ENCODE results near the gene FBRSL1. TPM values are rescaled to one million over a fixed set of nuclear protein-coding genes. Genes with fewer than 3 reads are reported as not detected.
A peak's percentile ranks its signal among the peaks of the same experiment; 100 is the strongest.

FBRSL1 gene
- total RNA-seq, 1 experiment from 2014 or later: 15.7 TPM

DNA sequence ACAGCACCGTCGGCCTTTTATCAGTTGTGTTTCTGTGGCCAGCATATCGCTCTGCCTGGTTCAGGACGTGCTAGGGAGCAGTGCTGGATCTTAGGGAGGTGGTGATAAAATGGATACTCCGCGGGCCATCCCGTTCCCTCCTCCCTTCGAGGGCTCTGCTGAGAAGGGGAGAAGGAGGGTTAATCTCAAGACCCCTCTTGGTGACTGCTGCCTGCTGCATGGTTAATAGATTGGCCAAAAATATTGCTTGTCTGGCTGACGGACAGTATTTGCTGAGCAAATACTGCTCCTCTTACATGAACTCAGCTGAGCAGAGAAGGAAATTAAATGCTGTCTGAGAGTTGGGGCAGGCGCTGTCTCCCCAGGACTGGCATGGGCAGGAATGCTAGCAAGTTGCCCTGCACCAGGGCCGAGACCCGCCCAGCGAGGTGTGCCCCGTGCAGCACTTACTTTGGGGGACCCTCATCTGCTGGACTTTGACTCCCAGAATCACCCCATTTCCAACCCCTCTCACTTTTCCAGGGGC lies 1.2 kb downstream of the FBRSL1 start:
- Histone ChIP-seq H3K36me3 (no peaks in the 10 kb centered on the region), H3K27ac (no peak overlapping the region), H3K4me3 (peak overlapping the region; percentile 71), H3K27me3 (no peaks in the 10 kb centered on the region), H3K4me1 (peaks cover 9% of the 10 kb centered on the region), H3K9me3 (replicated peaks) (no peaks in the 10 kb centered on the region)
- no peak for DNase-seq

DNA sequence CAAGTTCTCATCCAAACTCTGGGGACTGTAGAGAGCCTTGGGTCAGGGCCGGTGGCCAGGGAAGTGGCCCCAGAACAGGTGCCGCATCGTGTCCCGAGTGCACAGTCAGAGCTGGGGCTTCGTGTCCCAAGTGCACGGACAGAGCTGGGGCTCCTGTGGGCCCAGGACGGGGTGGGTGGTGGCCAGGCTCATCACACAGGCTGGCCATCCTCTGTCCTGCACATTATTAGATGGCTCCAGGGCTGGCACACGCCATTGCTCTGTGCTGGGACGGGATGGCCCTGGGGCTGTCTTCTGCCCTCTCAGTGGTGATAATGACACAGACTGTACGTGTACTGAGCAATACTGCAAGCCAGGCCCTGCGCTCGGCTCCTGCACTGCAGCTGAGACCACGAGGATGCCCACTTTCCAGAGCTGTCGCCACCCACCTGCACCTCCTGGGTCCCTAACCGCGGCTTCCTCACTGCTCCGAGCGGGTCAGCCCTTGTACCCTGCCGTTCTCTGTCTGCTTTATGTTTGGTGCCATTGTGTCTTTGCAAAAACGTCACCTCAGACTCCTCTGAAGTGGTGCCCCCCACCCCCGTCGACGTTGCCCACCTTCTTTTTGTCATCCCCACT lies 1.9 kb downstream of the FBRSL1 start:
- H3K4me3 ChIP-seq: no peak overlapping the region
- no peaks in the 10 kb centered on the region for H3K27me3 ChIP-seq
- H3K27ac ChIP-seq: no peak overlapping the region
- no peaks in the 10 kb centered on the region for H3K36me3 ChIP-seq
- no peak for DNase-seq
- no peaks in the 10 kb centered on the region for H3K9me3 ChIP-seq (replicated peaks)
- peaks cover 10% of the 10 kb centered on the region for H3K4me1 ChIP-seq

DNA sequence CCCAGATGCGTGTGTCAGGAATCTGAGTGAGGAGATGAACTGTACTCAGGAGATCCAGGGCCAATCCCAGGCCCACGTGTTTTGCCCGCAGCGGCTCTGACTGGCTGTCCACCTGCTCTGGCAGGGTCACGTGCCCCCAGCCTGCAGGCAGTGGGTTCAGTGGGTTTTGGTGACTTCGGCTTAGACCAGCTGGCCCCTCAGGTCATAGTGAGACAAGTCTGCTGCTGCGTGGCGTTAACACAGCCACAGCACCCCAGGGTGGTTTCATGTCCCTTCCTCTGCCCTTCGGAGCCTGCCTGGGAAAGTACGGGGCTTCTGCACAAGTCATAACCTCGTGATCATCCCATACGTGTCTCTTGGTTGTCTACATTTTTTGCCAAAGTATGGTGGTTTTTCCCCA lies 2.6 kb downstream of the FBRSL1 start:
- Histone ChIP-seq H3K4me3 (no peak overlapping the region), H3K4me1 (peaks cover 10% of the 10 kb centered on the region), H3K36me3 (no peaks in the 10 kb centered on the region), H3K9me3 (replicated peaks) (no peaks in the 10 kb centered on the region), H3K27me3 (no peaks in the 10 kb centered on the region), H3K27ac (no peak overlapping the region)
- DNase-seq: no peak

DNA sequence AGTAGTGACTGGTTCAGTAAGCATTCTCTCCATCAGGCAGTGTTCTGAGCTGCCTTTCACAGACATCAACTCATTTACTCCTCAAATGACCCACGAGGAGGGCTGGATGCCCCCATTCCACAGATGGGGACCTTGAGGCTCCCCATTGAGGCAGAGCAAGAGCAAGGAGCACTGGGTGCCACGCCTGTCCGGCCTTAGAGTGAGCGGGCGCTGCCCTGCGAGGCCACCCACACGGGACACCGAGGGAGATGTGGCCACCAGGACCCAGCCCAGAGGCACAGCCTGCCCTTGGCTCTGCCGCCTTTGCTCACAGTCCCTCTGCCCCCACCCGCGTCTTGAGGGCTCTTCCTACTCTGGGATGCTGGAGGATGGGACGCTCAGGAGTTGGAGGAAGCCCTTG lies 3.0 kb downstream of the FBRSL1 start:
- no peak overlapping the region for H3K4me3 ChIP-seq
- H3K27ac ChIP-seq: no peak overlapping the region
- H3K36me3 ChIP-seq: no peaks in the 10 kb centered on the region
- H3K4me1 ChIP-seq: peaks cover 10% of the 10 kb centered on the region
- H3K27me3 ChIP-seq: no peaks in the 10 kb centered on the region
- no peak for DNase-seq
- H3K9me3 ChIP-seq (replicated peaks): no peaks in the 10 kb centered on the region

DNA sequence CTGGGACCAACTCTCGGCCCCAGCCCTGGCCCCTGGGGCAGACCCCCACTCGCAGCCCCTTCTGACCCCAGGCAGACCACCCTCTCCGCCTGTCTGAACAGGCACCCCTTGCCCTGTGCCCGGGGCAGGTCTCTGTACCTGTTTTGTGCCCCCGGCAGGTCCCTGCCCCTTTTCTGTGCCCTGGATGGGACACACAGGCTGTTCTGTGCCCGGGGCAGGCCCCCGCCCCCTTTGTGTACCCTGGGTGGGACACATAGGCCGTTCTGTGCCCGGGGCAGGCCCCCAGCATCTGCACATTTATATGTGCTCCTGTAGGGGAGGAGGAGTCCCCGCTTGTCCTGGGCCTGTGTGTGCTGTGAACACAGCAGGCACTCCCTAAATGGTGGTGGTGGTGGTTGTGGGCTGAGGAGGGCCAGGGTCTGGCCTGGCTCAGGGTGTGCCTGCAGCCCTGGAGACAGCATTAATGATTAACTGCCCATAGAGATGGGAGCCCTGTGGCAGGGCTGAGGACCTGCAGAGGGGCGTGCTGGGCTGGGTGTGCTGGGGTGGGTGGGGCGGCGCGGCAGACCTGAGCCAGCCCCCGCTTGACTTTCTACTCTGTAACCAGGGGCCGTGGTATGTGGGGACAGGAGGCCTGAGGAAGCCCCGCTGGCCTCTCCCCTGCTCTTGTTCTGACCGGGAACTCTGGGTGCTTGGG lies 3.7 kb downstream of the FBRSL1 start:
- Histone ChIP-seq H3K27me3 (no peaks in the 10 kb centered on the region), H3K4me1 (peaks cover 10% of the 10 kb centered on the region), H3K36me3 (no peaks in the 10 kb centered on the region), H3K9me3 (replicated peaks) (no peaks in the 10 kb centered on the region), H3K4me3 (no peak overlapping the region), H3K27ac (no peak overlapping the region)
- no peak for DNase-seq

DNA sequence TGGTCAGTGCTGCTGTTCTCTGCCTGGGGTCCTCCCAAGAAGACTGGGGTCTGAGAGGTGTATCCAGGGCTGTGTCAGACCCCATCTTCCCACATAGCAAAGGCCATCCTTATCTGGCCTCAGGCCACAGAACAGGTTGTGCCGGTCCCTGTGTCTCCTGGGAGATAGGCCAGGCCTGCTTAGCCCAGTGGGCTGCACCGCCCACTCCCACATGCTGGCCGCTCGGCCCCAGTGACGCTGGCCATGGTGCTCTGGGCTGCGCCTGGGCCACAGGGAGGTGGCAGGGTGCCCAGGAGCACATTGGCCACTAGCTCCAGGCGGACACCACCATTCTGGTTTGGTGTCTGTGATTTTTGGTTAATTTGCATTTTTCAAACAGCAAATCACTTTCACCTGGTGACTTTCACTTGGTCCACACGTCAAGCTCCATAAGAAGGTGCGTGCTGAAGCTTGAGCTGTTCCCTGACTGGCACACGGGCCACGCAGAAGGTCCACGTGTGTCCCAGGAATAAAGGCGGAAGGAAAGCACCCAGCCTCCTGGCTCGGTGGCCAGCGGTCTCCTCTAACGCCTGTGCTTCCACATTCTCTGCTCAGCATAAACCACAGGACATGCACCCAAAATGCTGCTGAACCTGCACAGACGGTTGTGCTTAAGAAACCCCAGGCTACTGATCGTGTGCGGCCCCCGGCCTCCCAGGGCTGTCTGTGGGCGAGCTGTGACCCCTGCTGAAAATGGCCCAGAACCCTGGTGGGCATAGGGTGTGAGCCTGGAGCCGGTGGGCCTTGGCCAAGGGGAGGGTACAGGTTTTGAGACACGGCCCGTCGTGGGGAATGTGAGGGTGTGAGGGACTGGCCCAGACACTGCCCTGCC lies 4.6 kb downstream of the FBRSL1 start:
- H3K4me1 ChIP-seq: peaks cover 10% of the 10 kb centered on the region
- no peaks in the 10 kb centered on the region for H3K36me3 ChIP-seq
- no peaks in the 10 kb centered on the region for H3K27me3 ChIP-seq
- no peak for DNase-seq
- H3K9me3 ChIP-seq (replicated peaks): no peaks in the 10 kb centered on the region
- no peak overlapping the region for H3K27ac ChIP-seq
- no peak overlapping the region for H3K4me3 ChIP-seq

DNA sequence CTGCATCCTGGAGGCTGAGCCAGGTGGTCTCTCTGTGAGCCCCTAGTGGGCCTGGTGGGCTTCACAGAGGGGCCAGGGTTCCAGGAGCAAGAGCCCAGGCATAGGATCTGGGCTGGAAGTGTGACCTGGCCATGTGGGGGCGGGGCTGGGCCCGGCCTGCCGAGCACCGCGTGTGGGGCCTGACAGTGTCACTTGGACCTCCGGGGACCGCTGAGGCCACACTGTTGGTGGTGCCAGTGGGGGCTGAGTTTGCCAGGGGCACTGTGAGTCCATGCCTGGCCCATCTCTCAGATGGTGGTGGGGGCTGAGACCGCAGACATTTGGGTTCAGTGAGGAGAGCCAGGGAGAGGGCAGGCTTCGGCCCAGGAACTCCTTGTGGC lies 5.2 kb downstream of the FBRSL1 start:
- Histone ChIP-seq H3K36me3 (no peaks in the 10 kb centered on the region), H3K9me3 (replicated peaks) (no peaks in the 10 kb centered on the region), H3K27me3 (no peaks in the 10 kb centered on the region), H3K4me1 (peaks cover 10% of the 10 kb centered on the region), H3K27ac (no peak overlapping the region), H3K4me3 (no peak overlapping the region)
- no peak for DNase-seq

DNA sequence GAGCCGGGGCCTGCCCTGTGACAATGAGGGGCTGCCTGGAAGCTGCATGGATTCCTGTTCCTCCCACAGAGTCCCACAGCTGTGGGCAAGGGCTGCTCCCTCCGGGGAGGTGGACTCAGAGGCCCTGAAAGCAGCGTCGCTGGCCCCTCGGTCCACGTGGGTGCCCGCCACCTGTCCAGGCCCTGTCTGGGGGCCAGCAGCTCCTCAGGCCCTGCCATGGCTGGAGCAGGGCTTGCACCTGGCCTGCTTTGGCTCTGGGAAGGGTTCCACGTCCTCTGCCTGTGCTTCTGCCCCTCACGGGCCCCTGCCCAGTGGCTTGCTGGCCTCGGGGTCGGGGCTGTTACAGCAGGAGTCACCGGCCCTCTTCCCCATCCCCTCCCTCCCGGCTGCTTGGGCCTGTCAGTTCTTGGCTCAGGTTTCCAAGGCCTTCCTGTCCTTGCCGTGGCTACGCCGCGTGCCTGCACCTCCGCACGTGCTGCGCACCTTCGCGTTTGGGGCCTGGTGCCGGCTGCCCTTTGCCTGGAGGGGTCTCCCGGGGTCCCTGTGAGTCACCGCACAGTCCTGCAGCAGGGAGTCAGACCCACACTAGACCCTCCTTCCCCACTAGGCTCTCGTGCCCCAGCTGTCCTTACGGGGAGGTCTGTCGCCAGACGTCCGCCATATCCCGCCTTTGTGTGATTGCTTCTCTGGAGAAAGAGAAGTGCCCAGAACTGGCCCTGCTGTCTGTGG lies 5.8 kb downstream of the FBRSL1 start:
- no peaks in the 10 kb centered on the region for H3K27me3 ChIP-seq
- H3K4me1 ChIP-seq: peaks cover 10% of the 10 kb centered on the region
- H3K36me3 ChIP-seq: no peaks in the 10 kb centered on the region
- peak in 1 of 2 experiments; percentile 32 for DNase-seq
- H3K9me3 ChIP-seq (replicated peaks): no peaks in the 10 kb centered on the region
- no peak overlapping the region for H3K4me3 ChIP-seq
- H3K27ac ChIP-seq: no peak overlapping the region

DNA sequence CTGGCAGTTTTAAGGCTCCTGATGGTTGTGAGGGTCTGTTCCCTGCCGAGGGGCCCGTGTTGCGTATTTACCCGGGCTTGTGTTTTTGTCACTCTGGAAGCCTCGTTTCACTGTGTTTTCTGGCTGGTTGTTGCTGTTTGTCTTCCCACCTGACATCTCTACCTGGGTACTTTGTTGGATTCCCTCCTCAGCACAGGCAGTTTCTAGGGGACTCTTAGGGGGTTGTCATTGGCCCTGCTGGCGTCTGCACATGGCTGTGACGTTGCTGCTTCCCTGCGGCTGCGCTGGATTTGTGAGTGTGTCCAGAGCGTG lies 6.4 kb downstream of the FBRSL1 start:
- peaks cover 13% of the 10 kb centered on the region for H3K4me1 ChIP-seq
- H3K36me3 ChIP-seq: no peaks in the 10 kb centered on the region
- H3K9me3 ChIP-seq (replicated peaks): no peaks in the 10 kb centered on the region
- no peaks in the 10 kb centered on the region for H3K27me3 ChIP-seq
- no peak for DNase-seq
- H3K27ac ChIP-seq: no peak overlapping the region
- H3K4me3 ChIP-seq: no peak overlapping the region

DNA sequence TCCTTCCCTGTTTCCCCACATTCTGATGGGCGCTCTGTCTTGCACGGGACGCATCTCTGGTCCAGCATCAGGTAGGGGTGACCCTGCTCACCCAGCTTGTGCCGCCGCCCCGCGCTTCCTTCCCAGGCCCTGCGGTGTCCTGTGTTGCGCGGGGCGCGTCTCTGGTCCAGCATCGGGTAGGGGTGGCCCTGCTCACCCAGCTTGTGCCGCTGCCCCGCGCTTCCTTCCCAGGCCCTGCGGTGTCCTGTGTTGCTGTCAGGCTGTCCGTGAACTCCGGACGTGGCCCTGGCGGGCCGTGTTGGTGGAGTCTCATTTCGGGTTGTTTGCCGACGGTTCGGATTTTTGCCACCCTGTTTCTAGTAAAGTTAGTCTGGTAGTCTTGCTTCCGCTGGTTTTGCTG lies 6.8 kb downstream of the FBRSL1 start:
- H3K27ac ChIP-seq: no peak overlapping the region
- no peak overlapping the region for H3K4me3 ChIP-seq
- H3K9me3 ChIP-seq (replicated peaks): no peaks in the 10 kb centered on the region
- DNase-seq: no peak
- no peaks in the 10 kb centered on the region for H3K36me3 ChIP-seq
- H3K27me3 ChIP-seq: no peaks in the 10 kb centered on the region
- peaks cover 13% of the 10 kb centered on the region for H3K4me1 ChIP-seq

DNA sequence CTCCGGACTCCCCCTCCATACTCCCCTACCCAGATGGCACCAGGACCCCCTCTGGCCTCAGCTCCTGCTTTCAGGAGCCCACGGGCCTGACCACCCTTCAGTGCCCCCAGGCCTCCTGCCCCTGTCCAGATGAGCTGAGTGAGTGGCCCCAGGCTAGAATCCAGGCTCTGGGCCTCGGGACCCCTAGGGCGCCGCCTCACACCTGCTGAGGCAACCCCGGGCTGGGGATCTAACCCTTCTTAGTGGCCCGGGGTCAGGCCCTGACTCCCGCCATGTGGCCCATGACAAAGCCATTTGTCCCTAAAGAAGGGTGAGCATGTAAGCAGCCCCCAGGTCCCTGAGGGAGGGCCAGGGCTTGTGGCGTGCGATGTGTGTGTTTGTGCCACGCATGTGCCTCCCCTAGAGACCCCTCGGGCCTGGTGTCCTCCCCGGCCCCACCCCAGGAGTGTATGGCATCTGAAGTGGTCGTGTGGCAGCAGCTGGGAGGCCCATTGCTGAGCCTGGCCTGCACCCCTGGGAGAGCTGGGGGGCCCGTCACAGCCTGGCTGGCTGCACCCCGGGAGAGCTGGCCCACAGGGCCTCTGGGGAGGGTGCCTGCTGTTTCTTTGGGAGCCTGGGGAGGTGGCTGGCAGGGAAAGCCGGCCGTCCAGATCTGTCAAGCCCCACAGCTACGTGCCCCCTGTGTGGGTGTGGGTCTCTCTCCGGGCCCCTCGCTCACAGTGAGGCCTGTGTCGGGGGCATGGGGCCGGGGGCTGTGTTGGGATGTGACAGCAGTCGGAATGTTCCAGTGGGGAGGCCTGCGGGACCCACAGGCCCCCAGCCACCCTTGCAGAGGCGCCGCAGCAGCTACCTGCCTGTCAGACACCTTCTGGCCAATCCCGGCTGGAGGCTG lies 7.8 kb downstream of the FBRSL1 start:
- Histone ChIP-seq H3K36me3 (no peaks in the 10 kb centered on the region), H3K27me3 (no peaks in the 10 kb centered on the region), H3K9me3 (replicated peaks) (no peaks in the 10 kb centered on the region), H3K4me3 (no peak overlapping the region), H3K27ac (no peak overlapping the region), H3K4me1 (peaks cover 13% of the 10 kb centered on the region)
- DNase-seq: no peak

DNA sequence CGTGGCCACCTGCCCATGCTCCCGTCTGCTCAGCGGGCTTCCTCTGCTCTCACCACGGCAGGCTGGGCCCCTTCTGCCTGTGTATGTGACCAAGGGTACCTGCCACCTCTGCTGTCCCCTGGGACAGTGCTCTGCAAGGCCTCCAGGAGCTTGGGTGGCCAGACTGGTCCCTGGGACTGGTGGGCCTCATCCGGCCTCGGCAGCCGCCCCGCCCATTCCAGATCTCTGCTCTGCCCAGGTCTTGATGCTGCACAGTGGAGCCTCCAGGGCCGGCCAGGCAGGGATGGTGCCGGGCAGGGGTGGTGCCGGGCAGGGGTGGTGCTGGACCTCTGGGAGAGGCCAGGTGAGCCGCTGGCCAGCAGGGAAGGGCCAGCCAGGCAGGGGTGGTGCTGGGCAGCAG lies 9.0 kb downstream of the FBRSL1 start:
- Histone ChIP-seq H3K9me3 (replicated peaks) (no peaks in the 10 kb centered on the region), H3K27ac (no peak overlapping the region), H3K27me3 (no peaks in the 10 kb centered on the region), H3K4me1 (peaks cover 13% of the 10 kb centered on the region), H3K36me3 (no peaks in the 10 kb centered on the region), H3K4me3 (no peak overlapping the region)
- no peak for DNase-seq

DNA sequence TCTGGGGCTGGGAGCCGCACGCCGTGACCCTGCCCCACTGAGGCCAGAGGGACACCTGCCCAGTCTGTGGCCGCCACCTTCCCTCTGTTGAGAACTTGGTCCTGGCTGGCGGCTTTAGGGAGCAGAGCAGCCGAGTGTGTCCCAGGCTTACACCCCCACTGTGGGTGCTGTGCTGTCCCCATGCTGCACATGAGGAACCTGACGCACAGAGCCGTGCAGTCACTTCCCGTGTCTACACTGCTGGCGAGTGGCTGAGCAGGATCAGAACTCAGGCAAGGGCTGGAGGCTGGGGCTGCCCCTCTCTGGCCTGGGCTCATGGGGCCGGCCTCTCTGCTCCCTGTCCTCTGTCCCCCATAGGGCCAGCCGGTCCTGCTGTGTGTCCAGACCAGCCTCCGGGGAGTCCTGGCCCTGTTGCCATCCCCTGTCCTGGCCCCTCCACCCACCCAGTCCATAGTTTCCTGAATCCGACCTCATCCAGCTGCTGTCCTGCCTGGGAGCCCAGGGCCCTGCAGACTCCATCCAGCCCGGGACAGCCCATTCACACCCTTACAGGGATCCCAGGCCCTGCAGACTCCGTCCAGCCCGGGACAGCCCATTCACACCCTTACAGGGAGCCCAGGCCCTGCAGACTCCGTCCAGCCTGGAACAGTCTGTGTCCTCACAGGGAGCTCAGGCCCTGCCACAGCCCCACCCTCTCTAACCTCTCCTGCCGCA lies 10.3 kb downstream of the FBRSL1 start:
- Histone ChIP-seq H3K36me3 (no peaks in the 10 kb centered on the region), H3K4me1 (peaks cover 11% of the 10 kb centered on the region), H3K27ac (no peak overlapping the region), H3K4me3 (no peak overlapping the region), H3K27me3 (no peaks in the 10 kb centered on the region), H3K9me3 (replicated peaks) (no peaks in the 10 kb centered on the region)
- no peak for DNase-seq

DNA sequence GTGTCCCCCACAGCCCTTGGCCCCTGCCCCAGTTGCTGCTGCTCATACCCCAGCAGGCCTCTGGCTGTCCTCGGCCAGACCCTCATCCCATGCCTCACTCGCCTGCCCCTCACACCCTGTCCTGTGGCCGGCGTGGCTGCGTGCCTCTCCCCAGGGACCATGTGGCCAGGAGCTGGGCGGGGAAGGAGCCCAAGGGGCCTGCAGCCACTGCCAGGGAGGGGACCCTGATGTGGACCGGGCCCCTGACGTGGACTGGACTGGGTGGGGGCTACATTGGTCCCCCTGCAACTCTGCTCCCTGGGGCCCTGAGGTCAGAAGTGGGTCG lies 10.9 kb downstream of the FBRSL1 start:
- Histone ChIP-seq H3K27me3 (no peaks in the 10 kb centered on the region), H3K4me1 (peaks cover 7% of the 10 kb centered on the region), H3K27ac (no peak overlapping the region), H3K9me3 (replicated peaks) (no peaks in the 10 kb centered on the region), H3K36me3 (no peaks in the 10 kb centered on the region), H3K4me3 (no peak overlapping the region)
- DNase-seq: no peak

Data from SJCRH30 (cell line).